ENCODE measurements around the gene FTHL17.

FTHL17 gene

GRCh38 chrX:31053621-31054020 lies 18.2 kb downstream of the FTHL17 start:
- H3K27me3 ChIP-seq (ENCODE audit: control insufficient read depth, insufficient read depth, low read length, poor library complexity, severe bottlenecking): no peaks in the 10 kb centered on the region
- no peak overlapping the region for H3K27ac ChIP-seq (ENCODE audit: insufficient read depth, low read depth, low read length, poor library complexity, severe bottlenecking)
- no peaks in the 10 kb centered on the region for H3K4me1 ChIP-seq (ENCODE audit: control insufficient read depth, insufficient read depth, low read length)
- H3K4me3 ChIP-seq (ENCODE audit: insufficient read depth, low read depth, low read length): no peak overlapping the region
- H3K9me3 ChIP-seq (ENCODE audit: control insufficient read depth, low read length): no peaks in the 10 kb centered on the region
- no peaks in the 10 kb centered on the region for H3K36me3 ChIP-seq (ENCODE audit: control insufficient read depth, insufficient read depth, low read length)
- WGBS, 2 experiments: 100% methylated on average over 1 of the region's 3 CpGs; no CpG with 5 or more reads in 1 of the 2 experiments

GRCh38 chrX:31039327-31039711 lies 32.5 kb downstream of the FTHL17 start:
- Histone ChIP-seq H3K36me3 (ENCODE audit: control insufficient read depth, insufficient read depth, low read length) (no peaks in the 10 kb centered on the region), H3K4me3 (ENCODE audit: insufficient read depth, low read depth, low read length) (no peak overlapping the region), H3K27ac (ENCODE audit: insufficient read depth, low read depth, low read length, poor library complexity, severe bottlenecking) (no peak overlapping the region), H3K9me3 (ENCODE audit: control insufficient read depth, low read length) (no peaks in the 10 kb centered on the region), H3K4me1 (ENCODE audit: control insufficient read depth, insufficient read depth, low read length) (no peaks in the 10 kb centered on the region), H3K27me3 (ENCODE audit: control insufficient read depth, insufficient read depth, low read length, poor library complexity, severe bottlenecking) (no peaks in the 10 kb centered on the region)
- 100% methylated on average over 1 to 2 of the region's 3 CpGs for WGBS, 2 experiments

- Histone ChIP-seq H3K4me1 (ENCODE audit: control insufficient read depth, insufficient read depth, low read length) (no peaks in the 10 kb centered on the region), H3K27me3 (ENCODE audit: control insufficient read depth, insufficient read depth, low read length, poor library complexity, severe bottlenecking) (no peaks in the 10 kb centered on the region), H3K36me3 (ENCODE audit: control insufficient read depth, insufficient read depth, low read length) (no peaks in the 10 kb centered on the region), H3K9me3 (ENCODE audit: control insufficient read depth, low read length) (no peaks in the 10 kb centered on the region), H3K27ac (ENCODE audit: insufficient read depth, low read depth, low read length, poor library complexity, severe bottlenecking) (no peak overlapping the region), H3K4me3 (ENCODE audit: insufficient read depth, low read depth, low read length) (no peak overlapping the region)
- WGBS, 2 experiments: 43% methylated on average over 2 of the region's 6 CpGs; no CpG with 5 or more reads in 1 of the 2 experiments
Measured at GRCh38 chrX:31038575-31039326, 33.1 kb downstream of the FTHL17 start.

DNA sequence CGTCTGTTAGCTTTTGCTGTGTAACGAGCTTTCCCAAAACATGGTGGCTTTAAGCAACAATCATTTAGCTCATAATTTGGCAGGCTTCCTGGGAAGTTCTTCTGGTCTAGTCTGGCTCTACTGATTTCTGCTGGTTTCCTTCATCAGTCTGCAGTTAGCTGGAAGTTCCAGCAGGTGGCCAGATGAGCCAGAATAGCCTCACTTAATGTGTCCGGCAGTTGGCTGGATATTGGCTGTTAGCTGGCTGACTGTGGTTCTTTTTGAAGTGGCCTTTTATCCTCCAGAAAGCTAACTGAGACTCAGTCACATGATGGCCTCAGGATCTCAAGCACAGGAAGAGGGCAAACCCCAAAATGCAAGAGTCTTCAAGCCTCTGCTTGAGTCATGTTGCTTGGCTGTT lies 34.9 kb downstream of the FTHL17 start:
- Histone ChIP-seq H3K4me3 (ENCODE audit: insufficient read depth, low read depth, low read length) (no peak overlapping the region), H3K9me3 (ENCODE audit: control insufficient read depth, low read length) (no peaks in the 10 kb centered on the region), H3K4me1 (ENCODE audit: control insufficient read depth, insufficient read depth, low read length) (no peaks in the 10 kb centered on the region), H3K36me3 (ENCODE audit: control insufficient read depth, insufficient read depth, low read length) (no peaks in the 10 kb centered on the region), H3K27me3 (ENCODE audit: control insufficient read depth, insufficient read depth, low read length, poor library complexity, severe bottlenecking) (no peaks in the 10 kb centered on the region), H3K27ac (ENCODE audit: insufficient read depth, low read depth, low read length, poor library complexity, severe bottlenecking) (no peak overlapping the region)
- 68 to 75% methylated on average over 3 of the region's 3 CpGs for WGBS, 2 experiments

DNA sequence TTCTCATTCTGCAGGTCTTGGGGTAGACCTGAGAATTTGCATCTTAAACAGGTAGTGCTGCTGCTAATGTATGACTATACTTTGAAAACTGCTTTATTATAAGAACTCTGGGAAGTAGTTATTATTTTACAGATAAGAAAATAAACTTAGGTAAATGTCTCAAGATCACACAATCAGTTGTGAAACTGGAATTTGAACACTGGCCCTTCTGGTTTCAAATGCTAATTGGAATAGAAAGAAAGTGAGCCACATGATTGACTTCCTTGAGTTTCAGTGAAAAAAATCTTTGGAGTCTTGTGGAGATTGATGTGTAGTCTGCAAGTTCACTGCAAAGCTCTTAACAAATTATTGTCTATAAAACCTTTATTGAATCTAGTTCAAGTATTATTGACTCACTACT lies 44.5 kb downstream of the FTHL17 start:
- Histone ChIP-seq H3K9me3 (ENCODE audit: control insufficient read depth, low read length) (no peaks in the 10 kb centered on the region), H3K4me3 (ENCODE audit: insufficient read depth, low read depth, low read length) (no peak overlapping the region), H3K27me3 (ENCODE audit: control insufficient read depth, insufficient read depth, low read length, poor library complexity, severe bottlenecking) (no peaks in the 10 kb centered on the region), H3K27ac (ENCODE audit: insufficient read depth, low read depth, low read length, poor library complexity, severe bottlenecking) (no peak overlapping the region), H3K36me3 (ENCODE audit: control insufficient read depth, insufficient read depth, low read length) (no peaks in the 10 kb centered on the region), H3K4me1 (ENCODE audit: control insufficient read depth, insufficient read depth, low read length) (peaks cover 5% of the 10 kb centered on the region)

DNA sequence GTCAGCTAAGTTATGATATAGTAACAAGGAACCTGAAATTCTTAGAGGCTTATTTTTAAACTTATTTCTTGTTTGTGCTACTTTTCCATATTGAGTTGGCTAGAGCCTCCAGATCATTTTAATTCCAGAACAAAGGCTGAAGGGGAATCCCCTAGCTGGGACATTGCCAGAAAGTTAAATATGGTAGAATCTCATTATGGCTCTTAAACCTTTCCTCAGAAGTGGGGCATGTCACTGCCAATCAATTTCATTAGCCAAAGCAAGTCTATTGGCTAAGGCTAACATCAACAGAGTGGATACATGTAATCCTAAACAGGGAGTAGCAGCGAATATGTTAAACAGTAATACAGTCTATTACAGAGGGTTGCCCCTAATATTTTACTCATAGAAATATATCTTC lies 47.0 kb downstream of the FTHL17 start:
- Histone ChIP-seq H3K4me1 (ENCODE audit: control insufficient read depth, insufficient read depth, low read length) (peaks cover under 1% of the 10 kb centered on the region), H3K9me3 (ENCODE audit: control insufficient read depth, low read length) (no peaks in the 10 kb centered on the region), H3K27ac (ENCODE audit: insufficient read depth, low read depth, low read length, poor library complexity, severe bottlenecking) (no peak overlapping the region), H3K36me3 (ENCODE audit: control insufficient read depth, insufficient read depth, low read length) (no peaks in the 10 kb centered on the region), H3K4me3 (ENCODE audit: insufficient read depth, low read depth, low read length) (no peak overlapping the region), H3K27me3 (ENCODE audit: control insufficient read depth, insufficient read depth, low read length, poor library complexity, severe bottlenecking) (no peaks in the 10 kb centered on the region)
- 100% methylated on average over 1 of the region's 1 CpG; no CpG with 5 or more reads in 1 of the 2 experiments for WGBS, 2 experiments

DNA sequence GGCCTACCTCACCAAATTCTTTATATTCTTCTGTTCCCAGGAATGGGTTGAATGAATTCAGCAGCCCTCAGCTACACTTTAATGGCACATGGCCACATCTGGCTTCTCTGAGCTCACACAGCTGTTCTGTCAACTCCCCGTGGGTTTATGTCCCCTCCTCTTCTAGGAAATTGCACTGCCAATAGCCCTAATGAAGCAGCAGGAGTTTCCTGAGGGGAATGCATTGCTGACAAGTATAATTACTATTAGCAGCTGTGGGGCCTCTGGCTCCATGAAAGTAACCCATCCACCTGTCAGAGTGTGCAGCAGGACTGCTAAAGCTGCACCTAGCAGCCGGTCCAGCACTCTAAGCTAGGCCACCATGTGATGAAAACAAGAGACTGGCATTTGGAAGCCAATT lies 50.3 kb downstream of the FTHL17 start:
- H3K27ac ChIP-seq (ENCODE audit: insufficient read depth, low read depth, low read length, poor library complexity, severe bottlenecking): no peak overlapping the region
- H3K4me3 ChIP-seq (ENCODE audit: insufficient read depth, low read depth, low read length): no peak overlapping the region
- H3K27me3 ChIP-seq (ENCODE audit: control insufficient read depth, insufficient read depth, low read length, poor library complexity, severe bottlenecking): no peaks in the 10 kb centered on the region
- H3K9me3 ChIP-seq (ENCODE audit: control insufficient read depth, low read length): no peaks in the 10 kb centered on the region
- H3K36me3 ChIP-seq (ENCODE audit: control insufficient read depth, insufficient read depth, low read length): no peaks in the 10 kb centered on the region
- 60 to 65% methylated on average over 2 of the region's 2 CpGs for WGBS, 2 experiments
- no peaks in the 10 kb centered on the region for H3K4me1 ChIP-seq (ENCODE audit: control insufficient read depth, insufficient read depth, low read length)
